ENCODE results near the gene NECAB2.

- TF ChIP-seq CTCF (IDR thresholded peaks at IDR 0.05; ENCODE audit: low read depth, low read length, poor library complexity, severe bottlenecking) (no peak), EZH2phosphoT487 (IDR thresholded peaks at IDR 0.05; ENCODE audit: borderline replicate concordance, low read length) (no peak)
Observed at GRCh38 chr16:83978401-83978904, 10.4 kb downstream of the NECAB2 start.

Data from DOHH2 (cell line).